IMR-90 (cell line): ENCODE results near the gene ABCA2. TPM values are rescaled to one million over a fixed set of nuclear protein-coding genes. Genes with fewer than 3 reads are reported as not detected.

ENCODE experiments used
- ATAC-seq: fragments of 200-7000 bp; cut with Tn5 transposase; 2 replicates; pipeline ENCODE4 v1.9.1; 2020; ENCODE audit warnings: low read depth, mild to moderate bottlenecking, moderate library complexity
- BruUV-seq: library from RNA; stranded (reverse); fragments of 400-500 nt; replicated peaks from 2 replicates; lab custom pipeline; 2021; lab: Mats Ljungman, UMichigan
- CTCF ChIA-PET: fragments of 300-600 bp; formaldehyde crosslinking; extraction: SDS; loops from one replicate; lab custom pipeline; 2021; ENCODE audit warnings: antibody characterized with exemption; lab: Yijun Ruan, JAX
- POLR2A ChIA-PET: fragments of 300-600 bp; sonication (Branson Sonifier 250); formaldehyde crosslinking; loops from one replicate; lab custom pipeline; 2022; ENCODE audit warnings: antibody characterized with exemption; ENCODE audit not compliant: unreplicated experiment; lab: Charles Lee
- DNase-seq: peaks from one replicate; pipeline ENCODE4 v3.0.0; 2013
- H2AFZ ChIP-seq: replicated peaks from 2 replicates; pipeline ENCODE3; 2013; ENCODE audit warnings: low read length, mild to moderate bottlenecking; ENCODE audit not compliant: poor library complexity
- H2AK5ac ChIP-seq: 2 replicates; pipeline ENCODE4 v1.6.1; 2013; ENCODE audit warnings: low read depth, low read length, inconsistent platforms
- H2AK9ac ChIP-seq: replicated peaks from 2 replicates; pipeline ENCODE3; 2013; ENCODE audit warnings: mild to moderate bottlenecking, low read depth, low read length, moderate library complexity; ENCODE audit not compliant: poor library complexity
- H2BK120ac ChIP-seq: 2 replicates; pipeline ENCODE4 v1.6.1; 2013; ENCODE audit warnings: low read depth, low read length, inconsistent platforms
- H2BK15ac ChIP-seq: 3 replicates; pipeline ENCODE4 v1.6.1; 2013; ENCODE audit warnings: low read depth, low read length, inconsistent platforms
- H2BK20ac ChIP-seq: 2 replicates; pipeline ENCODE4 v1.6.1; 2013; ENCODE audit warnings: low read depth, mild to moderate bottlenecking, inconsistent platforms, low read length, moderate library complexity
- H2BK5ac ChIP-seq: 2 replicates; pipeline ENCODE4 v1.6.1; 2013; ENCODE audit warnings: mild to moderate bottlenecking, low read depth, low read length, inconsistent platforms; ENCODE audit not compliant: poor library complexity, severe bottlenecking
- H3K14ac ChIP-seq: replicated peaks from 2 replicates; pipeline ENCODE4 v1.6.1; 2013; ENCODE audit warnings: low read depth, low read length, inconsistent platforms
- H3K18ac ChIP-seq: 2 replicates; pipeline ENCODE4 v1.6.1; 2013; ENCODE audit warnings: low read depth, low read length, control low read depth
- H3K23ac ChIP-seq: 2 replicates; pipeline ENCODE4 v1.6.1; 2013; ENCODE audit warnings: low read depth, low read length, inconsistent platforms
- H3K27ac ChIP-seq: 2 replicates; pipeline ENCODE4 v1.5.1; 2013; ENCODE audit warnings: mild to moderate bottlenecking, control low read depth, low read length; ENCODE audit not compliant: insufficient read depth
- H3K27me3 ChIP-seq: 2 replicates; pipeline ENCODE4 v1.6.1; 2013; ENCODE audit warnings: low read length; ENCODE audit not compliant: control insufficient read depth, insufficient read depth
- H3K36me3 ChIP-seq: 2 replicates; pipeline ENCODE4 v1.6.1; 2013; ENCODE audit warnings: low read length, mixed read lengths; ENCODE audit not compliant: control insufficient read depth, insufficient read depth
- H3K4ac ChIP-seq: 2 replicates; pipeline ENCODE4 v1.6.1; 2013; ENCODE audit warnings: low read depth, low read length, inconsistent platforms
- H3K4me1 ChIP-seq: 2 replicates; pipeline ENCODE4 v1.6.1; 2013; ENCODE audit warnings: low read length, mixed read lengths; ENCODE audit not compliant: control insufficient read depth, insufficient read depth
- H3K4me2 ChIP-seq: 2 replicates; pipeline ENCODE4 v1.6.1; 2013; ENCODE audit warnings: low read depth, mild to moderate bottlenecking, control low read depth, low read length, moderate library complexity
- H3K4me3 ChIP-seq: 2 replicates; pipeline ENCODE4 v1.5.1; 2013; ENCODE audit warnings: low read depth, mild to moderate bottlenecking, control low read depth, low read length, moderate library complexity; ENCODE audit not compliant: insufficient read depth
- H3K56ac ChIP-seq: 2 replicates; pipeline ENCODE4 v1.6.1; 2013; ENCODE audit warnings: low read length, inconsistent platforms; ENCODE audit not compliant: insufficient read depth; ENCODE audit errors: extremely low read depth
- H3K79me1 ChIP-seq, 2 experiments: 2 replicates each; pipeline ENCODE4 v1.6.1; 2013; ENCODE audit warnings: low read length in 2 of 2, inconsistent platforms in 1 of 2, low read depth in 1 of 2
- H3K9ac ChIP-seq: 2 replicates; pipeline ENCODE4 v1.6.1; 2013; ENCODE audit warnings: low read depth, low read length, control low read depth
- H3K9me1 ChIP-seq: 2 replicates; pipeline ENCODE4 v1.6.1; 2013; ENCODE audit warnings: low read length, inconsistent platforms; ENCODE audit not compliant: insufficient read depth
- H3K9me3 ChIP-seq: 2 replicates; pipeline ENCODE4 v1.6.1; 2013; ENCODE audit warnings: low read length; ENCODE audit not compliant: control insufficient read depth, insufficient read depth
- H4K20me1 ChIP-seq: 2 replicates; pipeline ENCODE4 v1.6.1; 2013; ENCODE audit warnings: low read length, inconsistent platforms; ENCODE audit not compliant: insufficient read depth
- H4K5ac ChIP-seq: 2 replicates; pipeline ENCODE4 v1.6.1; 2013; ENCODE audit warnings: mild to moderate bottlenecking, low read depth, low read length, control low read depth
- H4K8ac ChIP-seq, 2 experiments: 2 replicates each; pipeline ENCODE4 v1.6.1; 2013; ENCODE audit warnings: low read depth in 2 of 2, low read length in 2 of 2, control low read depth in 1 of 2, inconsistent platforms in 1 of 2
- H4K91ac ChIP-seq: 2 replicates; pipeline ENCODE4 v1.6.1; 2013; ENCODE audit warnings: low read depth, low read length, inconsistent platforms; ENCODE audit not compliant: insufficient read depth
- BHLHE40 ChIP-seq: fragments of 150-350 bp; IDR thresholded peaks from 2 replicates; pipeline ENCODE4 v1.6.1; 2016; ENCODE audit warnings: mild to moderate bottlenecking, low read depth, low read length
- CEBPB ChIP-seq: IDR thresholded peaks from 2 replicates; pipeline ENCODE4 v1.6.1; 2012; ENCODE audit warnings: low read depth, low read length, improper control_type of control experiment
- CHD1 ChIP-seq: IDR thresholded peaks from 2 replicates; pipeline ENCODE4 v1.6.1; 2012; ENCODE audit warnings: low read depth, low read length, improper control_type of control experiment
- ELK1 ChIP-seq: fragments of 150-350 bp; IDR thresholded peaks from 2 replicates; pipeline ENCODE4 v1.6.1; 2016; ENCODE audit warnings: low read depth, mild to moderate bottlenecking, low read length, moderate library complexity, borderline replicate concordance
- MAZ ChIP-seq: IDR thresholded peaks from 2 replicates; pipeline ENCODE4 v1.6.1; 2012; ENCODE audit warnings: low read depth, mild to moderate bottlenecking, low read length, improper control_type of control experiment, moderate library complexity, borderline replicate concordance
- MXI1 ChIP-seq: IDR thresholded peaks from 2 replicates; pipeline ENCODE4 v1.6.1; 2012; ENCODE audit warnings: low read depth, mild to moderate bottlenecking, low read length, moderate library complexity, borderline replicate concordance
- NFE2L2 ChIP-seq: fragments of 150-350 bp; IDR thresholded peaks from 2 replicates; pipeline ENCODE4 v1.6.1; 2016; ENCODE audit warnings: low read depth, mild to moderate bottlenecking, low read length
- POLR2A ChIP-seq: IDR thresholded peaks from 2 replicates; pipeline ENCODE4 v1.6.1; 2012; ENCODE audit warnings: mild to moderate bottlenecking, low read depth, low read length
- RAD21 ChIP-seq: IDR thresholded peaks from 2 replicates; pipeline ENCODE4 v1.6.1; 2012; ENCODE audit warnings: low read length, improper control_type of control experiment
- RCOR1 ChIP-seq: IDR thresholded peaks from 2 replicates; pipeline ENCODE4 v1.6.1; 2012; ENCODE audit warnings: mild to moderate bottlenecking, low read length, improper control_type of control experiment; ENCODE audit not compliant: insufficient replicate concordance
- RFX5 ChIP-seq: IDR thresholded peaks from 2 replicates; pipeline ENCODE4 v1.8.0; 2012; ENCODE audit warnings: low read depth, mild to moderate bottlenecking, low read length, moderate library complexity
- SMC3 ChIP-seq: fragments of 150-350 bp; IDR thresholded peaks from 2 replicates; pipeline ENCODE4 v1.6.1; 2016; ENCODE audit warnings: low read depth, mild to moderate bottlenecking, antibody characterized with exemption, low read length, moderate library complexity
- WGBS, 2 experiments: methylation state at CpG; one replicate each; pipeline versions ENCODE4 v1.1.5 to v1.1.7; 2013; ENCODE audit warnings: missing lambda C conversion rate in 2 of 2; ENCODE audit not compliant: insufficient read length in 1 of 2; ENCODE audit errors: extremely low coverage in 2 of 2; 5-methylcytosine and 5-hydroxymethylcytosine counted together
- dilution Hi-C: fragments of 300-500 bp; cut with HindIII; formaldehyde crosslinking; loops from one replicate; pipeline ENCODE4 v1.14.3; 2018; ENCODE audit warnings: low sequenced_read_pairs; ENCODE audit not compliant: unreplicated experiment
- in situ Hi-C: fragments of 300-500 bp; cut with MboI; formaldehyde crosslinking; loops from 3 replicates; pipeline ENCODE4 v1.14.3; 2019; ENCODE audit warnings: low sequenced_read_pairs, inconsistent platforms, mixed read lengths
- intact Hi-C: fragments of 100-400 bp; cut with micrococcal nuclease; formaldehyde crosslinking; loops from 2 replicates; pipeline ENCODE4 v1.10.0; 2022
- polyA plus RNA-seq, 3 experiments: library from polyadenylated mRNA; depleted of rRNA; stranded (reverse); fragments of >200 nt; gene quantifications; 2 replicates each; pipeline ENCODE4 v1.2.3, GENCODE V29; 2012; ENCODE audit warnings: low replicate concordance in 1 of 3
- total RNA-seq: library from RNA; depleted of rRNA; stranded (reverse); fragments of >200 nt; gene quantifications from 2 replicates; pipeline ENCODE4 v1.2.3, GENCODE V29; 2012
- TF ChIP-seq, protein P1 (sequence below): fragments of 150-350 bp; IDR thresholded peaks from 2 replicates; pipeline ENCODE4 v1.6.1; 2017; ENCODE audit warnings: mild to moderate bottlenecking, antibody characterized with exemption, low read length, low read depth
- TF ChIP-seq, protein P2 (sequence below): conservative IDR thresholded peaks from 2 replicates; pipeline ENCODE4 v1.5.1; 2012; ENCODE audit warnings: mild to moderate bottlenecking, low read depth, low read length, improper control_type of control experiment

The ABCA2 gene
- total and polyA plus RNA-seq, 2 of the 4 experiments (the other 2 are of a cell fraction) = 3.8 to 46.0 TPM

GRCh38 chr9:137034039-137034708, 6.1 kb upstream of the ABCA2 start:
- Histone ChIP-seq H3K79me1 (no peaks in the 10 kb centered on the region), H3K4me1 (no peaks in the 10 kb centered on the region), H3K9ac (no peak overlapping the region), H2AK9ac (no peak overlapping the region), H3K9me1 (no peaks in the 10 kb centered on the region), H2BK120ac (no peak overlapping the region), H3K4ac (no peak overlapping the region), H3K18ac (no peak overlapping the region), H3K9me3 (no peaks in the 10 kb centered on the region), H4K20me1 (no peaks in the 10 kb centered on the region; the same call in 1 of the 2 replicates), H2AFZ (no peak overlapping the region), H2AK5ac (no peak overlapping the region), H3K56ac (no peak overlapping the region), H2BK20ac (no peak overlapping the region), H4K5ac (no peak overlapping the region), H3K14ac (no peak overlapping the region), H2BK5ac (no peak overlapping the region), H3K4me3 (no peak overlapping the region), H3K4me2 (no peak overlapping the region), H3K23ac (no peak overlapping the region), H2BK15ac (no peak overlapping the region), H4K8ac (no peak overlapping the region), H3K27ac (no peak overlapping the region), H4K91ac (no peak overlapping the region), H3K27me3 (peaks cover 2% of the 10 kb centered on the region; the same call in 1 of the 2 replicates), H3K36me3 (peaks cover 5% of the 10 kb centered on the region)
- 72% methylated on average over 8 of the region's 15 CpGs; no CpG with 5 or more reads in 1 of the 2 experiments for WGBS, 2 experiments
- intact Hi-C loops = no loop called here
- TF ChIP-seq, protein P1, sequence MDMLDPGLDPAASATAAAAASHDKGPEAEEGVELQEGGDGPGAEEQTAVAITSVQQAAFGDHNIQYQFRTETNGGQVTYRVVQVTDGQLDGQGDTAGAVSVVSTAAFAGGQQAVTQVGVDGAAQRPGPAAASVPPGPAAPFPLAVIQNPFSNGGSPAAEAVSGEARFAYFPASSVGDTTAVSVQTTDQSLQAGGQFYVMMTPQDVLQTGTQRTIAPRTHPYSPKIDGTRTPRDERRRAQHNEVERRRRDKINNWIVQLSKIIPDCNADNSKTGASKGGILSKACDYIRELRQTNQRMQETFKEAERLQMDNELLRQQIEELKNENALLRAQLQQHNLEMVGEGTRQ = no peak
- TF ChIP-seq RAD21 (no peak), BHLHE40 (no peak), POLR2A (no peak), MXI1 (no peak), MAZ (no peak), ELK1 (no peak), RCOR1 (no peak), SMC3 (no peak), RFX5 (no peak), NFE2L2 (no peak), CEBPB (no peak), CHD1 (no peak)
- TF ChIP-seq, protein P2, sequence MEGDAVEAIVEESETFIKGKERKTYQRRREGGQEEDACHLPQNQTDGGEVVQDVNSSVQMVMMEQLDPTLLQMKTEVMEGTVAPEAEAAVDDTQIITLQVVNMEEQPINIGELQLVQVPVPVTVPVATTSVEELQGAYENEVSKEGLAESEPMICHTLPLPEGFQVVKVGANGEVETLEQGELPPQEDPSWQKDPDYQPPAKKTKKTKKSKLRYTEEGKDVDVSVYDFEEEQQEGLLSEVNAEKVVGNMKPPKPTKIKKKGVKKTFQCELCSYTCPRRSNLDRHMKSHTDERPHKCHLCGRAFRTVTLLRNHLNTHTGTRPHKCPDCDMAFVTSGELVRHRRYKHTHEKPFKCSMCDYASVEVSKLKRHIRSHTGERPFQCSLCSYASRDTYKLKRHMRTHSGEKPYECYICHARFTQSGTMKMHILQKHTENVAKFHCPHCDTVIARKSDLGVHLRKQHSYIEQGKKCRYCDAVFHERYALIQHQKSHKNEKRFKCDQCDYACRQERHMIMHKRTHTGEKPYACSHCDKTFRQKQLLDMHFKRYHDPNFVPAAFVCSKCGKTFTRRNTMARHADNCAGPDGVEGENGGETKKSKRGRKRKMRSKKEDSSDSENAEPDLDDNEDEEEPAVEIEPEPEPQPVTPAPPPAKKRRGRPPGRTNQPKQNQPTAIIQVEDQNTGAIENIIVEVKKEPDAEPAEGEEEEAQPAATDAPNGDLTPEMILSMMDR = no peak
- no TSS peak for BruUV-seq
- ChIA-PET POLR2A (no interaction called here), CTCF (interaction anchor here (0.6 to 3.1 kb wide), 6 partner anchors 12 to 247 kb away, joined by 3 to 27 read pairs (median 4); partner anchors contain the start of gene NPDC1)
- ATAC-seq = no peak
- no peak for DNase-seq
- in situ Hi-C loops = loop anchor here (10.0 kb wide), 1 partner anchor 249 kb away; no protein-coding TSS in a partner anchor
- dilution Hi-C loops = no loop called here
